Ovary (tissue), 3 donors: ENCODE measurements around the gene FAM217A.
"Not testable (repeated sequence)": the region's sequence is repeated elsewhere in the genome, so short reads cannot be mapped to it uniquely, and the experiment has no call there.

ENCODE experiments used
- CTCF ChIP-seq, 3 donors: fragments of 450-650 bp in 2 of 3; fragments of 200-600 bp in 1 of 3; IDR thresholded peaks; one replicate each; pipeline versions ENCODE4 v1.5.1 to v1.8.0; 2016 to 2022; ENCODE audit warnings: antibody characterized with exemption in 3 of 3, mild to moderate bottlenecking in 1 of 3
- EP300 ChIP-seq: sonication (generic); formaldehyde crosslinking; IDR thresholded peaks from one replicate; pipeline ENCODE4 v1.6.1; 2017; ENCODE audit warnings: antibody characterized with exemption
- POLR2A ChIP-seq: fragments of 450-650 bp; IDR thresholded peaks from one replicate; pipeline ENCODE4 v1.6.1; 2017; ENCODE audit warnings: antibody characterized with exemption, mild to moderate bottlenecking, moderate library complexity
- donor health status: DM: no; HTN: no; CAD: no.

DNA sequence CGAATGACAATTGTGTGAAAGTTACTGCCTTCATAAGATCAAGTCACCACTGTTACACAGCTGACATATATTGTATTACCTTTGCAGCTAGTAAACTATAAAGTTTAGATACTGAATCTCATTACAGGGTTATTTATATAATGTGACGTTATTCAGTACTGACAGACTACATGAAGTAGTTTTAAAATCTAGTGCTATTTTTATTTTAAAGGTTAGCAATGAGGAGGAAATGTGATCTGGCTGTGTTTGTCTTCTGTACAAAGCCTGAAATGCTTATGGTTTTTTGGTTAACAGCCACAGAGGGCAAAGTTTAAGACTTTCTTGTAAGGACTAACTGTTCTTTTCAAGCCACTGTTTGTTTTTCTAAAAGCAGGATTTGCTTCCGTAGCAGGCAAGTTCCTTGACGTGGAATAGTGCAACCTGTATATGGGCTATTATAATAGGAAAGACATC, 30.5 kb upstream of the FAM217A start:
- TF ChIP-seq CTCF (IDR thresholded peaks at IDR 0.05); POLR2A; EP300: not testable (repeated sequence)
